Measurements from ENCODE around the gene SYNCRIP.
"Not testable (repeated sequence)": the region's sequence is repeated elsewhere in the genome, so short reads cannot be mapped to it uniquely, and the experiment has no call there.

Gene SYNCRIP

DNA sequence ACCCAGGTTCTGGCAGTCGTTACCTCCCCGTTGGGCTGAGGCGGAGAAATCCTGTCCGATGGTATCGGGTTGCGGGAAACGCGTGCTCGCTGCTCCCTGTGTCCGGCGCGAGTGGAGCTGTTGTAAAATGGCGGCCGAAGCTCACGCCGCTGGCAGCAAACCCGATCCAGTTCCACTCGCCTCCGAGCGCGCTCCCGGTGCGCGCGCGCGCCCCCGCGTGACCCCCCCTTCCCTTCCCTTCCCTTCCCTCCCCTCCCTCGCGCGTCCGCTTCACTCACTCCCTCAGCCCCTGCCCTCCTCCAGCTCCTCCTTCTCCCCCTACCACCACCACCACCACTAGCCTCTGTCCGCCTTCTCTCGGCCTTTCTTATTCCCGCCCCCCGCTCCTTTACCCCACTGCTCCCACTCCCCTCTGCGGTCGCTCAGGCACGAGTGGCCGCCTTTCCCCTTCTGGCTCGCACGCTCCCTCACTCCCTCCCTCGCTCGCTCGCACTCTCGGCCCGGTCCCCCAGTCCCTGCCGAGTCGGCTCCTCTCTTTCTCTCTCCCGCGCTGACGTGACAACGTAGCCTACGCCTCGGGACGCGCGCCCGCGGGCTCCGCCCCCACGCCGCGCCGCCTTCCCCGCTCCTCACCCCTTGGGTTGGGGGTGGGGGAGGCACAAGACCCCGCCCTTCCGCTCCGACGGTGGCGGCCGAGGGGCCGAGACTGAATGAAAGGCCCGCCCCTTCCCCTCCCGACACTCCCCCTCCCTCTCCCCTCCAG is at the start of gene SYNCRIP:
SYNCRIP (minus strand) TSS at position 113 of the 763 bp plus-strand sequence. CDS start 1,447 bp downstream, outside the sequence.
- peak; percentile 85 for DNase-seq

- DNase-seq: no peak
Observed at GRCh38 chr6:85691478-85691877, 48.8 kb upstream of the SYNCRIP start.

DNA sequence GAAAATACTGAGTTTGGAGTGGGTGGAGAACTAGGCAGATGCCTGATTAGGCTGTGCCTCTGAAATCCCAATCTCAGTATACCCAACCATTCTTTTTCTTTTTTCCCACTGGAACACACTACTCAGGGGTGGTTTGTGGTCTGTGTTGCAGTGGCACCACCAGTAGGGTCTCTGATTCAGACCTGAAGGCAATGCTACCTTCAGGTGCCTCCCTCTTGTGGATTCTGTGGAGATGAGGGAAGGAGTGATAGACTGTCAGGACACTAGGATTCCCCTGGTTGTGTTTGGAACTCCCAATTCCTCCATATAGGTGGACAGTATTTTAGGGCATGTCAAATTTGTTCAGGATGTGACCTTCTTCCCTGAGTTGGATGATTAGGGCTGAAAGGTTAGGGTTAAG is 47.4 kb upstream of the SYNCRIP start:
- no peak for DNase-seq

GRCh38 chr6:85685713-85686112 is 43.0 kb upstream of the SYNCRIP start:
- DNase-seq: no peak

GRCh38 chr6:85684809-85685171 is 42.1 kb upstream of the SYNCRIP start:
- no peak for DNase-seq

GRCh38 chr6:85684133-85684808 is 41.6 kb upstream of the SYNCRIP start:
- DNase-seq: no peak

DNA sequence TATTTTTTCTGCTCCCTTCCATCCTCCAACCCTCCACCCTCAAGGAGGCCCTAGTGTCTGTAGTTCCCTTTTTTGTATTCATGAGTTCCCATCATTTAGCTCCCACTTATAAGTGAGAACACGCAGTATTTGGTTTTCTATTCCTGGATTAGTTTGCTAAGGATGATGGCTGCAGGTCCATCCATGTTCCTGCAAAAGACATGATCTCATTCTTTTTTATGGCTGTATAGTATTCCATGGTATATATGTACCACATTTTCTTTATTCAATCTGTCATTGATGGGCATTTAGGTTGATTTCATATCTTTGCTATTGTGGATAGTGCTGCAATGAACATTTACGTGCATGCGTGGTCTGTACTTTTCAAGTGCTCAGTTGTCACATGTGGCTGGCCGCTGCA is 39.2 kb upstream of the SYNCRIP start:
- DNase-seq: not testable (repeated sequence)

DNA sequence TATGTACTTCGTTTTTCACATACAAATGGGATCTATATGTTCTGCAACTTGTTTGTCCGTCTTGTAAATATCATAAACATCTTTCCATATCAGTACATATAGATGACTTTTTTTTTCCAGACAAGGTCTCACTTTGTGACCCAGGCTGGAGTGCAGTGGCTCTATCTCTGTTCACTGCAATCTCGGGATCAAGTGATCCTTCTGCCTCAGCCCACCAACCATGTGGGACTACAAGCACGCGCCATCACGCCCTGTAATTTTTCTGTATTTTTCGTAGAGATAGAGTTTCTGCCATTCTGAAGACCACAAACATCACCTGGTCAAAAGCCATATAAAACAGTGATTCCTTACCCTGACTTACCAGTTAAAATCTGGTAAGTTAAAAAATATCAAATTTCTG is 37.7 kb upstream of the SYNCRIP start:
- DNase-seq: no peak

DNA sequence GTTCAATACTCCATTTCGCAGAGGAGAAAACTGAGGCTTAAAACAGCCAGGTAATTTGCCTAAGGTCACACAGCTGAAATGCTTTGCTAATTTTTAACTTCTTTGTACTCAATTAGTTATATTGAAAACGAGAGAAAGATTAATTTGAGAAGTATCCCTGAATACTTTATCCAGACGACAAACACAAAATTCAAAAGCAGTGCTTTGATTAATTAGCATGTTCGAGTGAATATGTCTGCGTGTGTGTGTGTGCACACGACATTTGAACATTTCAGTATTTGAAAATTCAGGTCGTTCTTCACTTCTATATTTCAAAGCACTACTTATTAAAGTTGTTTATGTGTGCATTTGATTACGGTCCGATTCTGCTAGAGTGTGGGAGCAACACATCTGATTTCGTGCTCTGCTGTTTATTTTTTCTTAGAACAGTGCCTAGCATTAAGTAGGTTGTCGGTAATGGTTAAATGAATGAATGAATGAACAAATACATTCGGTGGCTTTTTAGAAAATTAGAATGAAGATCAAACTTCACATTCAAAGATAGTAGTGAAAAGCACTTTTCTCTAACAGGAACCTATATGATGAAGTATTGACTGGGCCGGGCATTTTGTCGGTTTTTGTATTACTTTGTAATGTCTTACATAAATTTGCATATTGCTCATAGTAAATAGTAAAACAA is 36.9 kb upstream of the SYNCRIP start:
- no peak for DNase-seq

DNA sequence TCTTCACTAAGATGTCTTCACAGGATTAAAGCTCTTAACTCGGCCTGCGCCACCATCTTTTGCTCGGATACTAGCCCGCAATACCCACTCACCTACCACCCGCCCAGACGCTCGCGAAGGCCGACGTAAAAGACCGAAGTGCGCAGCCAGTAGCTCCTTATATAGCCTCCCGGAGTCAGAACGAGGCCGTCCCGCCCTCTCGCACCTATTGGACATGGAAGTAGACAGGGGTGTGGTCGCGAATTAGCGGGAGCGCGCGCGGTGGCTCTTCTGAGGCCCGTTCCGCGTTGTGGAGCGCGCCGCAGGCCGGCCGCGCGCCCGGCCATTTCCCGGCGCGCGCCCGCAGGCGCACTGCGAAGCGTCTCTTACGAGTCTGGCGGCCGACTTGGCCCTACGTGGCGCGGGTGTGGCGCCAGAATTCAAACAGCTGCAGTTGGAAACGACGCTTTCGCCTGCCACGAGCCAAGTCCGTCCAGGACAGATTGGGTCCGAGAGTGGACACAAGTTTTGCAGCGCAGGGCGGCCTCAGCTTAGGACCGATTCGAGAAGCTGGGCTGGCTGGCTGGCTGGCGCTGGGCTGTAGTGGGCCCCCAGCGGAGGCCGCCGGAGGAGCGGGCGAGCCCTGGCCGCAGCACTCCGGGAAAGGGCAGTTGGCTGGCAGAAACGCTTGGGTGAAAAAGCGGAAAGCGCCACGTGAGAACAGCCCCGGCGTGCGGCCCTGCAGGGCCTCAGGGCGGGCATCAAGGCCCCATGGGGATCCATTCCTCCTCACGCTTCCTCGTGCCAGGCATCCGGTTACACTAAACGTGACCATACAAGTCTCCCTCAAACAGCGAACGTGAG is 36.1 kb upstream of the SYNCRIP start:
- peak; percentile 91 for DNase-seq

GRCh38 chr6:85678026-85678601 is 35.4 kb upstream of the SYNCRIP start:
- DNase-seq: no peak

DNA sequence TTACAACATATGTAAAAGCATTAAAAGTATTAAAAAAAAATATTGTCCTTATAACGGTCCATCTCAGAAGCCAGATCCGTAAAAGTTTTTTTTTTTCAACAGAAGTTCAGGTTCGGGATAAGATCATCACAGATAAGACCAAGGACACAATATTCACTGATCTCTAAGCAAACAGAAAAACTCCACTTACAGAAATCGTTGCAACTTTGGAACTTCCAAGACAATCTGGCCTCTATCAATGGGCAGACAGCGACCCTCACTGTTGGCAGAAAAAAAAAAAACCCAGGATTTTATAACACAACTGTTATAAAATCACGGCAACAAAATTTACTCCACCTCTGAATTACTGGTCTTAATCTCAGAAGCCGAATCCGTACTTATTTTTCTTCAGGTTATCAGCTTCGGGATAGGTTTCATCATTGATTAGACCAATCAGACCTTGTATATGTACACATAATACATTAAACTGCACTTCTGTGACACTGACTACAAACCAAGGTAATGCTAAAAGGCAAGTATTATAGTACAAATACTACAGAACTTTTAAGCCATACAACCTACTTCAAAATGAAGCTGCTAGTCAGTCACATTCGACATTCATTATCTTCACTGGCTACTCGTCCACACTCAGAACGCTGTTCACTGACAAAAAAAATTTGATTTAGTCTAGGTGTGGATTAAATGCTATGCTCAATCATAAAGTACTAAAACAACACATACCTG is 34.7 kb upstream of the SYNCRIP start:
- no peak for DNase-seq

DNA sequence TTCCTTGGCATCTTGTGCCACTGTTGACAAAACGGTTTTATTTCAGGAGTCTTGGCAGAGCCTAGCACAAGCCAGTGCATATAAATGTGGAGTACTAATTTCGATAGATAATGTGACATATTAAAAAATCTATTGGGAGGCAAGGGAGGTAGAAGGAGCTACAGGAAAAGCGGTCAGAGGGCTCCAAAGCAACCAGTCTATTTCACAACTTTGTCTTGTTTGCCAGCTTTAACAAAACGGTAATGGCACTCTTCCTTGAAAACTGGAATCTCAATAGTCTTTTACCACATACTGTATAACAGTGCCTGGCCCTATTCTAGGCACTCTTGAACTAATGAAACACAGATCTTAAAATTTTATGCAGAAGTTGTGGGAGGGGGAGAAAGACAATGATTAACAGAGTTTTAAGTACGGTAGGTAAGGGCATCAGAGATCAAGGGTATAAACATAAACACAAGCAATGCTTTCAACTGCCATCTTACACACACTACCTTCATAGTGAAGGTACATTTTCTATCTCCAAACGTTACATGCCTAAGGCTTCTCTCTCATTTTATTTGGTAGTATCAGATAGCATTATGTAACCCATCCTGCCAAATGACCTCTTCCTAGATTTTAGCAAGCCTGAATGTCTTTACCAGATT is 33.5 kb upstream of the SYNCRIP start:
- DNase-seq: no peak

- DNase-seq: no peak
Observed at GRCh38 chr6:85675030-85675819, 32.5 kb upstream of the SYNCRIP start.

DNA sequence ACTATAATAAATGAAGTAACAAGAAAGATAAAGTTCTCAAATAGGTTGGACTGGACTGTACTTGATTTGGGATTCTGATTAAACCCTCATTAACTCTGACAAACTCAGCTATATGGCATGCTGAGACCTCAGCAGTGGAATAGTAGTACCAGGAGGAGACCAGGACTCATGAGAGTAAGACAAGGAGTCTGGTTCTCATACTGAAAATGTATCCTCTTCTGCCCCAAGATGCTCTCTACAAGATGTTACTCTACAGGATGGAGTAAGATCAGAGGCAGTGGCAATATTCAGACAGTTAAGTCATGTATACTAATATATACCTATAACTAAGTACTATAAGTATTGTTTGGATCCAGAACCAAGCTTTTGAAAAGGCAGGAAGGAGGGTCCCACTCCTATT is 31.9 kb upstream of the SYNCRIP start:
- no peak for DNase-seq

DNA sequence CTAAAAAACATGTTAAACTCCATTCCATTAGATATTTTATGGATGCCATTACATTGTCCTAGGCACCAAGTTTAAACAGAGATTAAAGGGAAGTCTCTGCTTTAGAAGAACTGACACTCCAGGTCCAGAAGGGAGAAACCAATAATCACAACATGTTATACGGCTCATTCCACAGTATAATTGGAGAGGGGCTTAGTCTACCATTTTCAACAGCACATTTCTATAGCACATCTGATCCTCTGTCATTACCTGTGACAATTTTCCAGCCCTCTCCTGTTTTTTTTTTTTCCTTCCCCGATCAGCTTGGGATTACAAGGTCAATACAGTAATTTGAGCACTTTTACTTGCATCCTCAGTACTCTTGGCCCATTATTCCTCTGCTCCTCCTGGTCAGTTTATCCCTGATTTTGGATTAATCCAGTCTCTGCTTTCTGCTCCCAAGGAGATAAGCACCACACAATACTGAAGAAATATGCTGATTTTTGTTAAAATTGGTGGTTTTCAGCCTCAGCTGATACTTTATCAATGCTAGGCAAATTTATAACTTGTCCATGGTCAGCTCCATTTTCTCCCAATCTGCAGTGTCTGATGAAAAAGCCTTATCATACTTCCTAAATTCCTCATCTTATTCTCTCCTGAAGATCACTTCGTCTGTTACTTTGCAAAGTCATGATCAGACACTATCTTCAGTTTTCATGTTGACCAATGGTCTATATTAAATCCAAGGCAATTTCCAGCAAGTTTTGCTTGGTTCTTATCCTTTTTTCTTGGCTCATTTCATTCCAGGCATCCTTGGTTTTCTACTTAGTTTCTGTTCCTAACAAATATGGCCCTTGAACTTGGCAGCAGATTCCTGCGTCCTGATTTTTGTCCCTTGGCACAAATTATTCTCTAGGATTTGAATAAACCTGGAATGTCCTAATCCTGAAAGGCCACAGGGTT is 30.8 kb upstream of the SYNCRIP start:
- no peak for DNase-seq

- no peak for DNase-seq
Observed at GRCh38 chr6:85672623-85673022, 29.9 kb upstream of the SYNCRIP start.

DNA sequence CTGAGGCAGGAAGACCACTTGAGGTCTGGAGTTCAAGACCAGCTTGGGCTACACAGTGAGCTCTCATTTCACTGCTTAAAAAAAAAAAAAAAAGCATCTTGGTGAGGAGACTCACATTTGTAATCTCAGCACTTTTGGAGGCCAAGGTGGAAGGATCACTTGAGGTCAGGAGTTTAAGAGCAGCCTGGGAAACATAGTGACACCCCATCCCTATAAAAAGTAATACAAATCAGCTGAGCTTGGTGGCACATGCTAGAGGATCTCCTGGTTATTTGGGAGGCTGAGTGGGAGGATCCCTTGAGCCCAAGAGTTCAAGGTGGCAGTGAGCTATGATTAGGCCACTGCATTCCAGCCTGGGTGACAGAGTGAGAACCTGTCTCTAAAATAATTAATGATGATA is 29.4 kb upstream of the SYNCRIP start:
- no peak for DNase-seq

DNA sequence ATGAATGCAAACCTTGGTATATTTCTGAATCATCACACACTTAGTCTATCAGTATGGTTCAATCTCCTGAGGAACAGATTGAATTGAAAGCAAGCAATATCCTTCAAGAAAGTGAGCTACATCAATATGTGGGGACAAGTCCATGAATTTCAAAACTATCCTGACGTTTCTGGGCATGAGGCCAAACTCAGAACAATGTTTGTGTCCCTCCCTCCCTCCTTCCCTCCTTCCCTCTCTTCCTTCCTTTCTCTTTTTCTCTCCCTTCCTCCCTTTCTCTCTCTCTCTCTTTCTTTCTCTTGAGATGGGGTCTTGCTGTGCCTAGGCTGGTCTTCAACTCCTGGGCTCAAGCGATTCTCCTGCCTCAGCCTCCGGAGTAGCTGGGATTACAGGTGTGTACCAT is 27.9 kb upstream of the SYNCRIP start:
- no peak for DNase-seq

All from NCI-H187 treated with DMSO at 0.1 percent for 48 hours (cell line).